GM21423 (cell line): Measurements from ENCODE around the gene MIF.
"Not testable (repeated sequence)": the region's sequence is repeated elsewhere in the genome, so short reads cannot be mapped to it uniquely, and the experiment has no call there.

ENCODE experiments used
- ATAC-seq: cut with Tn5 transposase; IDR thresholded peaks from one replicate; pipeline ENCODE4 v1.9.1; 2021; ENCODE audit warnings: mild to moderate bottlenecking, moderate library complexity; ENCODE audit not compliant: unreplicated experiment

The MIF gene

DNA sequence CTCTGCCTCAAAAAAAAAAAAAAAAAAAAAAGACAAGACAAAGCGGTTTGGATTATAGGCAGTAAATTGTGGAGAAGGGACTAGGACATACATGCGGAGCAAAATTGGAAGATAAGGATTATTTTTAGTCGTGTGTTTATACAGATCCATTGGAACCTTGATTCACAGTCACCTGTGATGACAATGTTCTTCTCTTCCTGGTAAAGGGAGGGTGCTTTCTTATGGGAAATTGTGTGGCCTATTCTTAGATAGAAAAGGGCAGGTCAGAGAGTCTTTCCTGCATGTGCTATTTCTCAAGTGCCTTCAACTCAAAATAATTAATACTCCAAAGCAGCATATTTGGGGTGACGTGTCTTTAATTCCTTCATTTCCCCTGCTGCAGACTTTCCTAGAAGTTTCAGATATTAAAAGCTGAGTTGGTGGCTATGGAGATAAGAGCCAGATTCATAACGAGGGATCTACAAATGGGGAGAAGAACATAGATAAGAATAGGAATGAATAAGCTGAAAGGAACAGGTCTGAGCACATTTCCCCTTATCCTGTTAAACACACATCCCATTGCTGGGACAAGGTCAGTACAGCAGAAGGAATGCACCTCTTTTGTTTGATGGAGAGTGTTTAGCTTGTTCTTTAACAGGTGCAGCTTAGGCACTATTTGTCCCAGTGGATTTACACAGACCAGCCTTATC, 44.3 kb downstream of the MIF start:
- no peak for ATAC-seq

GRCh38 chr22:23939017-23939357, 44.8 kb downstream of the MIF start:
- no peak for ATAC-seq

DNA sequence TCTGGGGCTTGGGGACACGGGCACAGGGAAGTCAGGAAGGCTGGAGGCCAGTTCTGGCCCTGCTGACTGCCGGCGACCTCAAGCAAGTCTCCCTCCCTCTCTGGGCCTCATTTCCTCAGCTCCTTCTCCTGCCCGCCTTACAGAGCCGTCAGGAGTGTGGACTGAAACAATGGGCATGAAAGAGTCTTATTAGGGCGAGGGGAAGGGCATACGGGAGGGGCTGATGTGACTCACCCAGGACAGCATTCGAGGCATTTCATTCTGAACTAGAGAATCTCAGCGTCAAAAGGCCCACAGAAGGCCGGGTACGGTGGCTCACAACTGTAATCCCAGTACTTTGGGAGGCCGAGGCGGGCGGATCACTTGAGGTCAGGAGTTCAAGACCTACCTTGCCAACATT, 46.0 kb downstream of the MIF start:
- ATAC-seq, result not testable (repeated sequence)
